Suprapubic skin (tissue), 4 donors: ENCODE measurements around the gene FCN2. TPM values are rescaled to one million over a fixed set of nuclear protein-coding genes. Genes with fewer than 3 reads are reported as not detected.

Experiments
- DNase-seq, 2 donors: peaks; one replicate each; pipeline ENCODE4 v3.0.0-alpha.2; 2019; ENCODE audit warnings: low spot score in 2 of 2
- H3K27ac ChIP-seq: fragments of 200-600 bp; sonication (generic); one replicate; pipeline ENCODE4 v1.5.1; 2019
- H3K27me3 ChIP-seq: fragments of 200-600 bp; sonication (generic); one replicate; pipeline ENCODE4 v1.5.1; 2019
- H3K36me3 ChIP-seq: fragments of 200-600 bp; sonication (generic); one replicate; pipeline ENCODE4 v1.5.1; 2019
- H3K4me1 ChIP-seq: fragments of 200-600 bp; sonication (generic); one replicate; pipeline ENCODE4 v1.5.1; 2019
- H3K4me3 ChIP-seq: fragments of 200-600 bp; sonication (generic); one replicate; pipeline ENCODE4 v1.5.1; 2019; ENCODE audit warnings: mild to moderate bottlenecking
- H3K9me3 ChIP-seq: fragments of 200-600 bp; sonication (generic); one replicate; pipeline ENCODE4 v1.5.1; 2019
- EP300 ChIP-seq: sonication (generic); formaldehyde crosslinking; IDR thresholded peaks from one replicate; pipeline ENCODE4 v1.6.1; 2017; ENCODE audit warnings: antibody characterized with exemption
- POLR2A ChIP-seq, 2 donors: fragments of 450-650 bp; IDR thresholded peaks; one replicate each; pipeline ENCODE4 v1.6.1; 2017; ENCODE audit warnings: antibody characterized with exemption in 2 of 2, mild to moderate bottlenecking in 2 of 2, moderate library complexity in 2 of 2
- POLR2AphosphoS5 ChIP-seq, 3 donors: sonication (generic); formaldehyde crosslinking; IDR thresholded peaks; one replicate each; pipeline ENCODE4 v1.6.1; 2017; ENCODE audit warnings: antibody characterized with exemption in 3 of 3
- whole genome bisulfite sequencing: methylation state at CpG from one replicate; pipeline ENCODE4 v1.1.5; 2018; 5-methylcytosine and 5-hydroxymethylcytosine counted together
- total RNA-seq, 4 donors: library from RNA; depleted of rRNA; stranded (reverse); fragments of >200 nt; gene quantifications; one replicate each; pipeline ENCODE4 v1.1.0, GENCODE V29; 2016
- TF ChIP-seq, protein P1 (sequence below), 2 donors: fragments of 200-600 bp in 1 of 2; fragments of 450-650 bp in 1 of 2; sonication (generic) in 1 of 2; IDR thresholded peaks; one replicate each; pipeline ENCODE4 v1.5.1; 2016 to 2019; ENCODE audit warnings: antibody characterized with exemption in 2 of 2, mild to moderate bottlenecking in 1 of 2, moderate library complexity in 1 of 2

Gene FCN2
- total RNA-seq, 4 donors from 2014 or later, result 1.4 TPM; not detected in 3

DNA sequence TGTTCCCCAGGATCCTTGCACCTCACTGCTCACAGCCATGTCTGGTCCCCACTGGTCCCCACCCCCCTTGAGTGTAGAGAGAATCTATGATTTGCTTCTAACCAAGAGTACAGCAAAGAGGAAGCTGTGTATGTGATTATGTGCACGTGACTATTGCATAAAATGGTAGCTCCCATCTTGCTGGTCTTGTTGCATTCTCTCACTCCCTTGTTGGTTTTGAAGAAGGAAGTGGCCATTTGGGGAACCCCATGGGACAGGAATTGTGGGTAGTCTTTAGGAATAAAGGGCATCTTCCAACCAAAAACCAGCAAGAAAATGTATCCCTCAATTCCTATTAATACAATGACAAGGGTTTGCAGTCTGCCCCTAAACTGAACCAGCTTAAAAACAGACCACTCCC lies 5.2 kb upstream of the FCN2 start:
- peaks cover 13% of the 10 kb centered on the region for H3K27me3 ChIP-seq
- TF ChIP-seq EP300 (no peak), POLR2AphosphoS5 (IDR thresholded peaks at IDR 0.05) (no peak), POLR2A (IDR thresholded peaks at IDR 0.05) (no peak)
- TF ChIP-seq, protein P1, sequence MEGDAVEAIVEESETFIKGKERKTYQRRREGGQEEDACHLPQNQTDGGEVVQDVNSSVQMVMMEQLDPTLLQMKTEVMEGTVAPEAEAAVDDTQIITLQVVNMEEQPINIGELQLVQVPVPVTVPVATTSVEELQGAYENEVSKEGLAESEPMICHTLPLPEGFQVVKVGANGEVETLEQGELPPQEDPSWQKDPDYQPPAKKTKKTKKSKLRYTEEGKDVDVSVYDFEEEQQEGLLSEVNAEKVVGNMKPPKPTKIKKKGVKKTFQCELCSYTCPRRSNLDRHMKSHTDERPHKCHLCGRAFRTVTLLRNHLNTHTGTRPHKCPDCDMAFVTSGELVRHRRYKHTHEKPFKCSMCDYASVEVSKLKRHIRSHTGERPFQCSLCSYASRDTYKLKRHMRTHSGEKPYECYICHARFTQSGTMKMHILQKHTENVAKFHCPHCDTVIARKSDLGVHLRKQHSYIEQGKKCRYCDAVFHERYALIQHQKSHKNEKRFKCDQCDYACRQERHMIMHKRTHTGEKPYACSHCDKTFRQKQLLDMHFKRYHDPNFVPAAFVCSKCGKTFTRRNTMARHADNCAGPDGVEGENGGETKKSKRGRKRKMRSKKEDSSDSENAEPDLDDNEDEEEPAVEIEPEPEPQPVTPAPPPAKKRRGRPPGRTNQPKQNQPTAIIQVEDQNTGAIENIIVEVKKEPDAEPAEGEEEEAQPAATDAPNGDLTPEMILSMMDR (IDR thresholded peaks at IDR 0.05), result no peak
- 74% methylated on average over 1 of the region's 1 CpG for WGBS

DNA sequence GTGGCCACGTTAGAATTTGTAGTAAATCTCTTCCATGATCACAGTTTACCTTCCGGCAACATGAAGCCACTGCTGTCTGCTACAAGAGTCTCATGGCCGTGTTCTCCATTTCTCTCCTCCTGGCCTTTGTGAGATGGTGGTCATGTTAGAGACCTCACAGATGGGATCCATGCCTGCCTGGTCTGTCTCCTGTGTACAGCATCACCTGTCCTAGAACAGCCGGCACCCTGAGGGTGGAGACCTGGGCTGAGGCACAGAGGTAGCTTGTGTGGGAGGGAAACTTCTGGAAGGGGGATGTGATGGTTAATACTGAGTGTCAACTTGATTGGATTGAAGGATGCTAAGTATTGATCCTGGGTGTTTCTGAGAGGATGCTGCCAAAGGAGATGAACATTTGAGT lies 3.1 kb upstream of the FCN2 start:
- Histone ChIP-seq H3K4me1 (no peaks in the 10 kb centered on the region), H3K4me3 (no peak overlapping the region), H3K9me3 (no peaks in the 10 kb centered on the region), H3K27ac (no peak overlapping the region), H3K36me3 (no peaks in the 10 kb centered on the region), H3K27me3 (peaks cover 12% of the 10 kb centered on the region)
- peak in 1 of 2 donors; percentile 43 for DNase-seq
- 93% methylated on average over 4 of the region's 4 CpGs for WGBS
- TF ChIP-seq POLR2AphosphoS5 (IDR thresholded peaks at IDR 0.05) (no peak), EP300 (no peak), POLR2A (IDR thresholded peaks at IDR 0.05) (no peak)
- TF ChIP-seq, protein P1 (IDR thresholded peaks at IDR 0.05), result no peak

More for the DNA sequence above, 5.2 kb upstream of the FCN2 start:
- H3K36me3 ChIP-seq, result no peaks in the 10 kb centered on the region
- DNase-seq, result no peak
- H3K27ac ChIP-seq, result no peak overlapping the region
- no peak overlapping the region for H3K4me3 ChIP-seq
- H3K9me3 ChIP-seq, result no peaks in the 10 kb centered on the region
- no peaks in the 10 kb centered on the region for H3K4me1 ChIP-seq

GRCh38 chr9:134879664-134880483 lies 736 bp upstream of the FCN2 start:
- H3K4me1 ChIP-seq, result no peaks in the 10 kb centered on the region
- H3K27me3 ChIP-seq, result peaks cover 9% of the 10 kb centered on the region
- H3K36me3 ChIP-seq, result no peaks in the 10 kb centered on the region
- H3K4me3 ChIP-seq, result no peak overlapping the region
- no peak overlapping the region for H3K27ac ChIP-seq
- DNase-seq, result peak; percentile 35 to 56
- WGBS, result 89% methylated on average over 12 of the region's 13 CpGs
- H3K9me3 ChIP-seq, result no peaks in the 10 kb centered on the region
- TF ChIP-seq, protein P1 (IDR thresholded peaks at IDR 0.05), result no peak
- TF ChIP-seq POLR2A (IDR thresholded peaks at IDR 0.05) (no peak), EP300 (no peak), POLR2AphosphoS5 (IDR thresholded peaks at IDR 0.05) (no peak)

DNA sequence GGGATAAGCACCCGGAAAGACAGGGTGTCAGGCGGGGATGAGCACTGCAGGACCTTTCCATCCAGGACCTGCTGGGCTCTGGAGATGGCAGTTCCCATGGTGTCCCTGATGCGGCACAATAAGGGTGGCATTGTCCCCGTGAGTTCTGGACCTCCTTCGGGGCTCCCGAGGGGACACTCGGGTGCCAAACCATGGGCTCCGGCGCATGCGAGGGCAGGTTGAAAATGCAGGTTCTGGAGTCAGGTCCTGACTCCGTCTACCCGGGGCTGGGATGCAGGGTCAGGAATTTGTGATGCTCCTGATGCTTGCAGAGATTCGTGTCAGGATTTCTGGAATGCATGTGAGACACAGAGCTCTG lies 682 bp downstream of the FCN2 start:
- Histone ChIP-seq H3K27me3 (peaks cover 9% of the 10 kb centered on the region), H3K9me3 (no peaks in the 10 kb centered on the region), H3K4me3 (no peak overlapping the region), H3K27ac (no peak overlapping the region), H3K36me3 (no peaks in the 10 kb centered on the region), H3K4me1 (no peaks in the 10 kb centered on the region)
- TF ChIP-seq EP300 (no peak), POLR2AphosphoS5 (IDR thresholded peaks at IDR 0.05) (no peak), POLR2A (IDR thresholded peaks at IDR 0.05) (no peak)
- TF ChIP-seq, protein P1 (IDR thresholded peaks at IDR 0.05), result no peak
- WGBS, result 76% methylated on average over 5 of the region's 13 CpGs
- DNase-seq, result peak in 1 of 2 donors; percentile 61

DNA sequence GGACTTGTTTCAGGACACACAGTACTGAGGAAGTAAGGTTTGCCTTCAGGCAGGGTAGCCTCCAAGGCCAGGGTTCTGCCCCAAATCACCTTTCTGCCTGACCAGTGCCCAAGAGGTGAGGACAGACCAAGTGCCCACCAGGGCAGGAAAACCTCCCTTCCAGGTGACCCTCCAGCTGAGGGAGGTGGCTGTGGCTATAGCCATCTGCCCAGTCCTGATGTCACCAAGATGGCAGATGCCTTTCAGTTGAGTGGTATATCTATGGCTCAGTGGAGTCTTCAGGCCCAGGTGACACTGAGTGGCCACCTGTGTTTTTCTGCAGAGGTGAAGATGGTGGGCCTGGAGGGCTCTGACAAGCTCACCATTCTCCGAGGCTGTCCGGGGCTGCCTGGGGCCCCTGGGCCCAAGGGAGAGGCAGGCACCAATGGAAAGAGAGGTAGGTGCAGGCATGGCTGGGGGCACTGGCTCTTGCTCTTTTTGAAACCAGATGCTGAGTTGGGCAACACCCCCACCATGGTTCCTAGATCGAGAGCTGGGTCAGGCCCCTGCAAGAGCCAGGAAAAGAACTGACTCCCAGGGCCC lies 1.7 kb downstream of the FCN2 start:
- H3K27me3 ChIP-seq, result peaks cover 9% of the 10 kb centered on the region
- TF ChIP-seq POLR2A (IDR thresholded peaks at IDR 0.05) (no peak), POLR2AphosphoS5 (IDR thresholded peaks at IDR 0.05) (no peak), EP300 (no peak)
- TF ChIP-seq, protein P1 (IDR thresholded peaks at IDR 0.05), result no peak
- H3K36me3 ChIP-seq, result no peaks in the 10 kb centered on the region
- no peaks in the 10 kb centered on the region for H3K4me1 ChIP-seq
- H3K9me3 ChIP-seq, result no peaks in the 10 kb centered on the region
- H3K4me3 ChIP-seq, result no peak overlapping the region
- no peak overlapping the region for H3K27ac ChIP-seq
- no peak for DNase-seq
- WGBS, result 75% methylated on average over 2 of the region's 3 CpGs
